ENCODE data around the gene TMEM175. TPM values are rescaled to one million over a fixed set of nuclear protein-coding genes. Genes with fewer than 3 reads are reported as not detected.

Gene TMEM175
- total and polyA plus RNA-seq, 2 of the 13 experiments (the other 11 are each of a cell fraction or from before 2014, with no cell fraction given) = 5.1 to 9.9 TPM

DNA sequence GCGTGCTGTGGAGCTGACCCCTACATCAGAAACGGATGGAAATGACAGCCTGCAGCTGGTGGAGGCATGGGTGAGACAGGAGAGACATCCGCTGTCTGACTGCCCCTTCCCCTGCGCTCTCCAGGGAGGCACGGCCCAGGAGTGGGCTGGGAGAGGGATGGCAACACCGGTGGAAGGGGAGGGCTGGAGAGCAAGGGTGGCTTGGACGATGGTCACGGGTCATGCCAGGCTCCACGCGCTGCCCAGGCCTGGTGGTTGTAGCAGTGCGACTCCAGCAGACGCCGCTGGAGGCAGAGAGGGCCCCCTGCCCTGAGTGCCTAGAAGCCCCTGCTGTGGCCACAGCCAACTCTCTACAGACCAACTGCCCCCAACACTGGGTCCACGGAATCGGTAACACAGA is 48.0 kb upstream of the TMEM175 start:
- intact Hi-C loops (cut with micrococcal nuclease; ENCODE audit: unreplicated experiment) = no loop called here
- H3K4me2 ChIP-seq (ENCODE audit: low read depth, low read length) = no peak overlapping the region
- WGBS (ENCODE audit: low lambda C conversion rate) = 89% methylated on average over 7 of the region's 15 CpGs
- no peaks in the 10 kb centered on the region for H3K9me3 ChIP-seq (ENCODE audit: low read length)
- DNase-seq (ENCODE audit: low spot score) (no peak), FAIRE-seq (no peak), ATAC-seq (no peak)
- no peak overlapping the region for H3K9ac ChIP-seq (ENCODE audit: insufficient read depth, low read depth, low read length)
- H3K4me1 ChIP-seq (ENCODE audit: insufficient read depth, low read length) = no peaks in the 10 kb centered on the region
- BruUV-seq (replicated peaks) = no TSS peak
- H4K20me1 ChIP-seq (ENCODE audit: insufficient read depth, low read length) = no peaks in the 10 kb centered on the region
- no peaks in the 10 kb centered on the region for H3K27me3 ChIP-seq (ENCODE audit: control insufficient read depth in 1 of 2, insufficient read depth in 2 of 2, low read length in 2 of 2)
- no peak overlapping the region for H2AFZ ChIP-seq (ENCODE audit: low read length)
- H3K36me3 ChIP-seq (replicated peaks in 1 of 2; ENCODE audit: control insufficient read depth in 1 of 2, insufficient read depth in 2 of 2, low read length in 2 of 2) = peaks cover 15 to 34% of the 10 kb centered on the region in 2 experiments; a peak in 3 of 5 replicates
- no peaks in the 10 kb centered on the region for H3K79me2 ChIP-seq (ENCODE audit: insufficient read depth, low read length)
- no peak overlapping the region for H3K4me3 ChIP-seq (replicated peaks in 1 of 3; ENCODE audit: insufficient read depth in 1 of 3, low read depth in 2 of 3, low read length in 3 of 3)
- in situ Hi-C loops (cut with HindIII; ENCODE audit: extremely low pct_ligation_motif_present, low pct_unique_long_range_greater_than_20kb) = no loop called here
- no peak overlapping the region for H3K27ac ChIP-seq (ENCODE audit: extremely low read length, insufficient read depth, low read length)
- CTCF ChIA-PET (ENCODE audit: low intra/inter-chr PET ratio, low total read pairs) = no interaction called here
- TF ChIP-seq ZNF343 (CRISPR knock-in tag; IDR thresholded peaks at IDR 0.05) = no peak
- TF ChIP-seq TBX3 (IDR thresholded peaks at IDR 0.05; ENCODE audit: borderline replicate concordance) = no peak
- POLR2A ChIA-PET = no interaction called here

DNA sequence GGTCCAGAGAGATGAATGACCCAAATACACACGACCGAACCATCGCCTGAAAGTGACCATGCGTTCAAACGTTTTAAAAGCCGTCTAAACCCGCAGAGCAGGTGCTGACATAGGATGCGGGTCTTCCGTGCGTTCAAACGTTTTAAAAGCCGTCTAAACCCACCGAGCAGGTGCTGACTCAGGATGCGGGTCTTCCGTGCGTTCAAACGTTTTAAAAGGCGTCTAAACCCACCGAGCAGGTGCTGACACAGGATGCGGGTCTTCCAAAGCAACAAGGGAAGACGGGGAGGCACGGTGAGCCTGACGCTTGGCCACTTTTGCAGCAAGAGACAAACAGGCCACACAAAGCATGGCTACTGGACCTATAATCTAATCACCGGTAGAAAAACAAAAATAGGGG is 47.4 kb upstream of the TMEM175 start:
- H3K27me3 ChIP-seq (ENCODE audit: control insufficient read depth in 1 of 2, insufficient read depth in 2 of 2, low read length in 2 of 2) = no peaks in the 10 kb centered on the region
- H3K4me3 ChIP-seq (replicated peaks in 1 of 3; ENCODE audit: insufficient read depth in 1 of 3, low read depth in 2 of 3, low read length in 3 of 3) = no peak overlapping the region
- no peak for ATAC-seq
- no peaks in the 10 kb centered on the region for H4K20me1 ChIP-seq (ENCODE audit: insufficient read depth, low read length)
- no TSS peak for BruUV-seq (replicated peaks)
- in situ Hi-C loops (cut with HindIII; ENCODE audit: extremely low pct_ligation_motif_present, low pct_unique_long_range_greater_than_20kb) (no loop called here), intact Hi-C loops (cut with micrococcal nuclease; ENCODE audit: unreplicated experiment) (no loop called here)
- ChIA-PET CTCF (ENCODE audit: low intra/inter-chr PET ratio, low total read pairs) (no interaction called here), POLR2A (no interaction called here)
- H3K4me1 ChIP-seq (ENCODE audit: insufficient read depth, low read length) = no peaks in the 10 kb centered on the region
- H2AFZ ChIP-seq (ENCODE audit: low read length) = no peak overlapping the region
- 93% methylated on average over 24 of the region's 24 CpGs for WGBS (ENCODE audit: low lambda C conversion rate)
- no peaks in the 10 kb centered on the region for H3K79me2 ChIP-seq (ENCODE audit: insufficient read depth, low read length)
- DNase-seq (ENCODE audit: low spot score) = no peak
- no peaks in the 10 kb centered on the region for H3K9me3 ChIP-seq (ENCODE audit: low read length)
- no peak overlapping the region for H3K9ac ChIP-seq (ENCODE audit: insufficient read depth, low read depth, low read length)
- H3K4me2 ChIP-seq (ENCODE audit: low read depth, low read length) = no peak overlapping the region
- no peak overlapping the region for H3K27ac ChIP-seq (ENCODE audit: extremely low read length, insufficient read depth, low read length)
- FAIRE-seq = no peak
- H3K36me3 ChIP-seq (replicated peaks in 1 of 2; ENCODE audit: control insufficient read depth in 1 of 2, insufficient read depth in 2 of 2, low read length in 2 of 2) = peaks cover 14 to 31% of the 10 kb centered on the region in 2 experiments; a peak in 2 of 5 replicates
- TF ChIP-seq ZNF136 (CRISPR knock-in tag; IDR thresholded peaks at IDR 0.05; ENCODE audit: low read depth) = no peak
- TF ChIP-seq ZNF720 (CRISPR knock-in tag; IDR thresholded peaks at IDR 0.05) = no peak
- no peak for TF ChIP-seq HOXA7 (CRISPR knock-in tag; IDR thresholded peaks at IDR 0.05)
- TF ChIP-seq HOXA9 (CRISPR knock-in tag; IDR thresholded peaks at IDR 0.05; ENCODE audit: borderline replicate concordance) = no peak
- TF ChIP-seq, protein P1, sequence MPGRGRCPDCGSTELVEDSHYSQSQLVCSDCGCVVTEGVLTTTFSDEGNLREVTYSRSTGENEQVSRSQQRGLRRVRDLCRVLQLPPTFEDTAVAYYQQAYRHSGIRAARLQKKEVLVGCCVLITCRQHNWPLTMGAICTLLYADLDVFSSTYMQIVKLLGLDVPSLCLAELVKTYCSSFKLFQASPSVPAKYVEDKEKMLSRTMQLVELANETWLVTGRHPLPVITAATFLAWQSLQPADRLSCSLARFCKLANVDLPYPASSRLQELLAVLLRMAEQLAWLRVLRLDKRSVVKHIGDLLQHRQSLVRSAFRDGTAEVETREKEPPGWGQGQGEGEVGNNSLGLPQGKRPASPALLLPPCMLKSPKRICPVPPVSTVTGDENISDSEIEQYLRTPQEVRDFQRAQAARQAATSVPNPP (CRISPR knock-in tag; IDR thresholded peaks at IDR 0.05) = no peak
- TF ChIP-seq, protein P2, sequence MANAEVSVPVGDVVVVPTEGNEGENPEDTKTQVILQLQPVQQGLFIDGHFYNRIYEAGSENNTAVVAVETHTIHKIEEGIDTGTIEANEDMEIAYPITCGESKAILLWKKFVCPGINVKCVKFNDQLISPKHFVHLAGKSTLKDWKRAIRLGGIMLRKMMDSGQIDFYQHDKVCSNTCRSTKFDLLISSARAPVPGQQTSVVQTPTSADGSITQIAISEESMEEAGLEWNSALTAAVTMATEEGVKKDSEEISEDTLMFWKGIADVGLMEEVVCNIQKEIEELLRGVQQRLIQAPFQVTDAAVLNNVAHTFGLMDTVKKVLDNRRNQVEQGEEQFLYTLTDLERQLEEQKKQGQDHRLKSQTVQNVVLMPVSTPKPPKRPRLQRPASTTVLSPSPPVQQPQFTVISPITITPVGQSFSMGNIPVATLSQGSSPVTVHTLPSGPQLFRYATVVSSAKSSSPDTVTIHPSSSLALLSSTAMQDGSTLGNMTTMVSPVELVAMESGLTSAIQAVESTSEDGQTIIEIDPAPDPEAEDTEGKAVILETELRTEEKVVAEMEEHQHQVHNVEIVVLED (CRISPR knock-in tag; IDR thresholded peaks at IDR 0.05; ENCODE audit: borderline replicate concordance) = no peak
- no peak for TF ChIP-seq RFXAP (CRISPR knock-in tag; IDR thresholded peaks at IDR 0.05; ENCODE audit: borderline replicate concordance)
- TF ChIP-seq, protein P3, sequence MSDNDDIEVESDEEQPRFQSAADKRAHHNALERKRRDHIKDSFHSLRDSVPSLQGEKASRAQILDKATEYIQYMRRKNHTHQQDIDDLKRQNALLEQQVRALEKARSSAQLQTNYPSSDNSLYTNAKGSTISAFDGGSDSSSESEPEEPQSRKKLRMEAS (IDR thresholded peaks at IDR 0.05) = no peak
- no peak for TF ChIP-seq TAF15 (IDR thresholded peaks at IDR 0.05; ENCODE audit: low read depth, low read length, poor library complexity, severe bottlenecking)
- TF ChIP-seq CEBPG (CRISPR knock-in tag; IDR thresholded peaks at IDR 0.05) = no peak
- no peak for TF ChIP-seq MATR3 (CRISPR knock-in tag; IDR thresholded peaks at IDR 0.05)
- TF ChIP-seq GPN1 (CRISPR knock-in tag; IDR thresholded peaks at IDR 0.05; ENCODE audit: borderline replicate concordance) = no peak
- TF ChIP-seq, protein P4, sequence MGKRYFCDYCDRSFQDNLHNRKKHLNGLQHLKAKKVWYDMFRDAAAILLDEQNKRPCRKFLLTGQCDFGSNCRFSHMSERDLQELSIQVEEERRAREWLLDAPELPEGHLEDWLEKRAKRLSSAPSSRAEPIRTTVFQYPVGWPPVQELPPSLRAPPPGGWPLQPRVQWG (CRISPR knock-in tag; IDR thresholded peaks at IDR 0.05; ENCODE audit: borderline replicate concordance, low read depth) = no peak
- no peak for TF ChIP-seq SKI (IDR thresholded peaks at IDR 0.05; ENCODE audit: partially characterized antibody)
- TF ChIP-seq POLR2A (IDR thresholded peaks at IDR 0.05; ENCODE audit: insufficient read depth in 1 of 2, low read depth in 2 of 2, low read length in 2 of 2) = no peak
- no peak for TF ChIP-seq ZNF326 (CRISPR knock-in tag; IDR thresholded peaks at IDR 0.05; ENCODE audit: borderline replicate concordance)

Data from HepG2 (cell line).